ENCODE measurements around the gene TRAF5.

The TRAF5 gene

GRCh38 chr1:211352465-211352864 is 25.8 kb downstream of the TRAF5 start:
- TF ChIP-seq POLR2AphosphoS5 (IDR thresholded peaks at IDR 0.05; ENCODE audit: low read depth, low read length) (no peak), TAF1 (IDR thresholded peaks at IDR 0.05; ENCODE audit: borderline replicate concordance, low read depth, low read length) (no peak), POLR2A (IDR thresholded peaks at IDR 0.05; ENCODE audit: low read depth, low read length) (no peak)
- no peak for FAIRE-seq

DNA sequence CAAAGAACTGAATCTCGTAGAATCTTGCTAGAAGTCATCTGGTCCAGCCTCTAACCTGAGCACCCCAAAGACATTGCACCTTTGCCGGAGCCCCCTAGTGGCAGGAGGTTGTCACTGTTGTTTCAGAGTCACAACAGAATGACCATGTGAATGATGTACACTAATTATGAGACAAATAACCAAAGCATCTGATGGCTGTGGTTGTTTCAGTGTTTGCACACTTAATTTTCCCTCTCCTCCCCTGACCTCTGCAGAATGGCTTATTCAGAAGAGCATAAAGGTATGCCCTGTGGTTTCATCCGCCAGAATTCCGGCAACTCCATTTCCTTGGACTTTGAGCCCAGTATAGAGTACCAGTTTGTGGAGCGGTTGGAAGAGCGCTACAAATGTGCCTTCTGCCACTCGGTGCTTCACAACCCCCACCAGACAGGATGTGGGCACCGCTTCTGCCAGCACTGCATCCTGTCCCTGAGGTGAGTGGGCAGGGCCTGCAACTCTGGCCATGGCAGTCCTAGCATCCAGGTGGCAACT is 26.4 kb downstream of the TRAF5 start:
- no peak for DNase-seq (ENCODE audit: insufficient read length)
- TF ChIP-seq POLR2AphosphoS5 (IDR thresholded peaks at IDR 0.05; ENCODE audit: low read depth, low read length) (no peak), TAF1 (IDR thresholded peaks at IDR 0.05; ENCODE audit: borderline replicate concordance, low read depth, low read length) (no peak), POLR2A (IDR thresholded peaks at IDR 0.05; ENCODE audit: low read depth, low read length) (no peak)
- peak; percentile 81 for FAIRE-seq

More at GRCh38 chr1:211352465-211352864, 25.8 kb downstream of the TRAF5 start:
- DNase-seq (ENCODE audit: insufficient read length), result no peak

DNA sequence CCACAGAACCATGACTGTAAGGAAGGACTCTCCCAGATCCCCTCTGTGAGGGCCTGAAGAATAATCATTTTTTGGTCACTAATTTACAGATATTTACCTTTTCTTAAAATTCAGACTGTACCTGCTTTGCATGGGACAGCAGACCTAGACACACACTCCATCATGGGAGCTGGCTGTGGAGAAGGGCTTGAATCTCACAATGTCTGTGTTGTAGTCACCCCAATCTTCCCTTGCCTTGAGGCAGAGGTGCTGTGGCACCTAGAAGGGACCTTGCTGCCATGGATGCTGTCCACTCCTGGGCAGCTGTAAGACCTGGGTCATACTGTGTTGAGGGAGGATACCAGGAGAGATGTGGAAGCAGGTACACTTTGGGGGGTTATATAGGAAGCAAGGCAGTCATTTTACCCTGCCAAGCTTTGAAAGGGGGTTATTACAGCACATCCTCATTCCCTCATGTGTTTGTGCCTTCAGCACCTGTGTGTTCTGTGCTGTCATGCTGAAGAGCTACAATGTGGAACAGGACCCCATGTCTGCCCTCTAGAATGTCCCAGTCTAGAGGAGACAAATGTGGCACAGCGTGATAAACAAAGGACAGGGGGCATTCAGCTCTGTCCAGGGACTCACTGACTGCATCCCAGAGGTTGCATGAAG is 27.1 kb downstream of the TRAF5 start:
- DNase-seq (ENCODE audit: insufficient read length) (no peak), FAIRE-seq (no peak)
- TF ChIP-seq TAF1 (IDR thresholded peaks at IDR 0.05; ENCODE audit: borderline replicate concordance, low read depth, low read length) (no peak), POLR2A (IDR thresholded peaks at IDR 0.05; ENCODE audit: low read depth, low read length) (no peak), POLR2AphosphoS5 (IDR thresholded peaks at IDR 0.05; ENCODE audit: low read depth, low read length) (no peak)

- TF ChIP-seq POLR2AphosphoS5 (IDR thresholded peaks at IDR 0.05; ENCODE audit: low read depth, low read length) (no peak), TAF1 (IDR thresholded peaks at IDR 0.05; ENCODE audit: borderline replicate concordance, low read depth, low read length) (no peak), POLR2A (IDR thresholded peaks at IDR 0.05; ENCODE audit: low read depth, low read length) (no peak)
- FAIRE-seq (no peak), DNase-seq (ENCODE audit: insufficient read length) (no peak)
These were observed 29.2 kb downstream of the TRAF5 start for GRCh38 chr1:211355873-211356272.

GRCh38 chr1:211356723-211357407 is 30.2 kb downstream of the TRAF5 start:
- no peak for DNase-seq (ENCODE audit: insufficient read length)
- no peak for FAIRE-seq
- TF ChIP-seq POLR2A (IDR thresholded peaks at IDR 0.05; ENCODE audit: low read depth, low read length) (no peak), POLR2AphosphoS5 (IDR thresholded peaks at IDR 0.05; ENCODE audit: low read depth, low read length) (no peak), TAF1 (IDR thresholded peaks at IDR 0.05; ENCODE audit: borderline replicate concordance, low read depth, low read length) (no peak)

GRCh38 chr1:211358685-211359084 is 32.1 kb downstream of the TRAF5 start:
- FAIRE-seq (no peak), DNase-seq (ENCODE audit: insufficient read length) (no peak)
- TF ChIP-seq POLR2AphosphoS5 (IDR thresholded peaks at IDR 0.05; ENCODE audit: low read depth, low read length), result no peak
- no peak for TF ChIP-seq TAF1 (IDR thresholded peaks at IDR 0.05; ENCODE audit: borderline replicate concordance, low read depth, low read length)
- TF ChIP-seq POLR2A (IDR thresholded peaks at IDR 0.05; ENCODE audit: low read depth, low read length), result no peak

DNA sequence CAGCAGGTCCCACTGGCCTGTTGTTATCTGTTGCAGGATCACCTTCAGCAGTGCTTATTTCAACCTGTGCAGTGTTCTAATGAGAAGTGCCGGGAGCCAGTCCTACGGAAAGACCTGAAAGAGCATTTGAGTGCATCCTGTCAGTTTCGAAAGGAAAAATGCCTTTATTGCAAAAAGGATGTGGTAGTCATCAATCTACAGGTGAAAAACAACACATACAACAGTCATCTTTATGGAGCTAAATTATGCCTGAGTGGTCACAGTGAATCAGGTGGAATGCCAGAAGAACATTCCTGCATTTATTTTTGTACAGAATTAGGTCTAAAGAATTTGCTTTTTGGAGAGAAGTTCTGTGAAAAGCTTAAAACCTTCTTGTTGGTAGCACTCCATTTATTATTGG is 33.2 kb downstream of the TRAF5 start:
- TF ChIP-seq POLR2AphosphoS5 (IDR thresholded peaks at IDR 0.05; ENCODE audit: low read depth, low read length), result no peak
- no peak for TF ChIP-seq TAF1 (IDR thresholded peaks at IDR 0.05; ENCODE audit: borderline replicate concordance, low read depth, low read length)
- no peak for TF ChIP-seq POLR2A (IDR thresholded peaks at IDR 0.05; ENCODE audit: low read depth, low read length)
- DNase-seq (ENCODE audit: insufficient read length) (no peak), FAIRE-seq (no peak)

GRCh38 chr1:211361202-211361601 is 34.6 kb downstream of the TRAF5 start:
- DNase-seq (ENCODE audit: insufficient read length) (no peak), FAIRE-seq (no peak)
- TF ChIP-seq TAF1 (IDR thresholded peaks at IDR 0.05; ENCODE audit: borderline replicate concordance, low read depth, low read length), result no peak
- TF ChIP-seq POLR2AphosphoS5 (IDR thresholded peaks at IDR 0.05; ENCODE audit: low read depth, low read length), result no peak
- no peak for TF ChIP-seq POLR2A (IDR thresholded peaks at IDR 0.05; ENCODE audit: low read depth, low read length)

DNA sequence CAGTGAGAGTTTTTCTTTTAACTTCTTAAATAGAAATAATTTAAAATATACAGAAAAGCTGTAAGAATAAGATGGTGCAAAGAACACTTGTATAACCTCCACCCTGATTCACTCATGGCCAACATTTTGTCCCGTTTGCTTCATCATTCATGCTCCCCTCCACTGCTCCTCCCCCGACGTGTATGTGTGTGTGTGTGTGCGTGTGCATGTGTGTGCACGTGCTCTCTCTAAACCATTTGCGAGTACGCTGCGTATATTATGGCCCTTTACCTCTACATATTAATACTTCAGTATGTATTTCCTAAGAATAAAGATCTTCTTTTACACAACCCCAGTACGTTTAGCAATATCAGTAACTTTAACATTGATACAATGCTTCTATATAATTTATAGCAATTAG is 43.0 kb downstream of the TRAF5 start:
- FAIRE-seq, result no peak
- no peak for DNase-seq (ENCODE audit: insufficient read length)
- TF ChIP-seq POLR2AphosphoS5 (IDR thresholded peaks at IDR 0.05; ENCODE audit: low read depth, low read length) (no peak), TAF1 (IDR thresholded peaks at IDR 0.05; ENCODE audit: borderline replicate concordance, low read depth, low read length) (no peak), POLR2A (IDR thresholded peaks at IDR 0.05; ENCODE audit: low read depth, low read length) (no peak)

DNA sequence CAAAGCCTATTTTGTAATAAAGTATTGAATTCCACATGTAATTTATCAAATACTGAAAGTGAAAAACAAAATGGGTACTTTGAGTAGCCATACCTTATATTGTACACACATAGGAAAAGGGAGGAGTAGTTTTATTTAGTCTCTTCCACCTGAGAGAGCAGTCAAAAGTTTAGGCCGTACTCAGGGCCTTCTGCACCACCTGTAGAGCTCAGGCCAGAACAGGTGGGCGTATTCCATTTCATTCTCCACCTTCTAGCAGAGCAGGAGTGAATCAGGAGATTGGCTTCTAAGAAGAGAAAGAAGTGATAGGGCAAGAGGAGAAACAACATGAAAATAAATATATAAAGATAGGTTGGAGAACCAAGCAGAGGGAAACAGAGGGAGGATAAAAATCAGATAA is 44.0 kb downstream of the TRAF5 start:
- no peak for DNase-seq (ENCODE audit: insufficient read length)
- FAIRE-seq, result no peak
- TF ChIP-seq POLR2A (IDR thresholded peaks at IDR 0.05; ENCODE audit: low read depth, low read length) (no peak), TAF1 (IDR thresholded peaks at IDR 0.05; ENCODE audit: borderline replicate concordance, low read depth, low read length) (no peak), POLR2AphosphoS5 (IDR thresholded peaks at IDR 0.05; ENCODE audit: low read depth, low read length) (no peak)

- DNase-seq (ENCODE audit: insufficient read length) (no peak), FAIRE-seq (no peak)
- TF ChIP-seq TAF1 (IDR thresholded peaks at IDR 0.05; ENCODE audit: borderline replicate concordance, low read depth, low read length) (no peak), POLR2AphosphoS5 (IDR thresholded peaks at IDR 0.05; ENCODE audit: low read depth, low read length) (no peak), POLR2A (IDR thresholded peaks at IDR 0.05; ENCODE audit: low read depth, low read length) (no peak)
These were observed 44.9 kb downstream of the TRAF5 start for GRCh38 chr1:211371406-211372105.

Data from GM12892 (cell line).